Raji (cell line): Measurements from ENCODE around the gene IPPK.

Experiments
- POLR2A ChIP-seq: IDR thresholded peaks from 2 replicates; pipeline ENCODE4 v1.6.1; 2011; ENCODE audit warnings: low read depth, low read length, control low read depth; ENCODE audit not compliant: insufficient read depth

The IPPK gene

GRCh38 chr9:92639791-92640271 lies 30.1 kb downstream of the IPPK start:
- no peak for TF ChIP-seq POLR2A

GRCh38 chr9:92639124-92639523 lies 30.8 kb downstream of the IPPK start:
- TF ChIP-seq POLR2A: no peak

GRCh38 chr9:92638621-92639101 lies 31.3 kb downstream of the IPPK start:
- no peak for TF ChIP-seq POLR2A

GRCh38 chr9:92637886-92638620 lies 31.9 kb downstream of the IPPK start:
- TF ChIP-seq POLR2A: no peak

GRCh38 chr9:92637326-92637725 lies 32.6 kb downstream of the IPPK start:
- no peak for TF ChIP-seq POLR2A

- no peak for TF ChIP-seq POLR2A
These were observed 33.3 kb downstream of the IPPK start for GRCh38 chr9:92636627-92637026.

GRCh38 chr9:92635760-92636159 lies 34.2 kb downstream of the IPPK start:
- TF ChIP-seq POLR2A: no peak

- TF ChIP-seq POLR2A: no peak
These were observed 35.0 kb downstream of the IPPK start for GRCh38 chr9:92634712-92635605.

- no peak for TF ChIP-seq POLR2A
These were observed 36.2 kb downstream of the IPPK start for GRCh38 chr9:92633614-92634278.

- no peak for TF ChIP-seq POLR2A
These were observed 37.3 kb downstream of the IPPK start for GRCh38 chr9:92632641-92633040.

GRCh38 chr9:92631452-92632343 lies 38.2 kb downstream of the IPPK start:
- TF ChIP-seq POLR2A: no peak

- TF ChIP-seq POLR2A: no peak
These were observed 42.3 kb downstream of the IPPK start for GRCh38 chr9:92627651-92628050.

- TF ChIP-seq POLR2A: no peak
These were observed 43.4 kb downstream of the IPPK start for GRCh38 chr9:92626484-92626883.

GRCh38 chr9:92620845-92621244 lies 49.1 kb downstream of the IPPK start:
- TF ChIP-seq POLR2A: no peak

GRCh38 chr9:92619601-92620300 lies 50.2 kb downstream of the IPPK start:
- TF ChIP-seq POLR2A: no peak
